ENCODE results near the gene TMEM63C. TPM values are rescaled to one million over a fixed set of nuclear protein-coding genes. Genes with fewer than 3 reads are reported as not detected.

The TMEM63C gene
- total RNA-seq, 1 experiment from 2014 or later = 0.77 TPM

- DNase-seq (ENCODE audit: low spot score) = no peak
Observed at GRCh38 chr14:77222546-77223225, 41.1 kb downstream of the TMEM63C start.

- no peak for DNase-seq (ENCODE audit: low spot score)
Observed at GRCh38 chr14:77224212-77224611, 42.6 kb downstream of the TMEM63C start.

- DNase-seq (ENCODE audit: low spot score) = no peak
Observed at GRCh38 chr14:77225254-77225653, 43.7 kb downstream of the TMEM63C start.

GRCh38 chr14:77225892-77226557 lies 44.4 kb downstream of the TMEM63C start:
- no peak for DNase-seq (ENCODE audit: low spot score)

GRCh38 chr14:77228056-77228455 lies 46.5 kb downstream of the TMEM63C start:
- DNase-seq (ENCODE audit: low spot score) = no peak

GRCh38 chr14:77230914-77231313 lies 49.3 kb downstream of the TMEM63C start:
- no peak for DNase-seq (ENCODE audit: low spot score)

- no peak for DNase-seq (ENCODE audit: low spot score)
Observed at GRCh38 chr14:77231721-77232120, 50.1 kb downstream of the TMEM63C start.

- no peak for DNase-seq (ENCODE audit: low spot score)
Observed at GRCh38 chr14:77236814-77237213, 55.2 kb downstream of the TMEM63C start.

- DNase-seq (ENCODE audit: low spot score) = no peak
Observed at GRCh38 chr14:77238356-77238755, 56.8 kb downstream of the TMEM63C start.

- DNase-seq (ENCODE audit: low spot score) = no peak
Observed at GRCh38 chr14:77238996-77239395, 57.4 kb downstream of the TMEM63C start.

- DNase-seq (ENCODE audit: low spot score) = no peak
Observed at GRCh38 chr14:77239412-77239811, 57.8 kb downstream of the TMEM63C start.

GRCh38 chr14:77240336-77240915 lies 58.8 kb downstream of the TMEM63C start:
- no peak for DNase-seq (ENCODE audit: low spot score)

GRCh38 chr14:77241955-77242354 lies 60.4 kb downstream of the TMEM63C start:
- DNase-seq (ENCODE audit: low spot score) = no peak

- no peak for DNase-seq (ENCODE audit: low spot score)
Observed at GRCh38 chr14:77242752-77243151, 61.2 kb downstream of the TMEM63C start.

GRCh38 chr14:77243853-77244252 lies 62.3 kb downstream of the TMEM63C start:
- DNase-seq (ENCODE audit: low spot score) = no peak

GRCh38 chr14:77245820-77246219 lies 64.2 kb downstream of the TMEM63C start:
- no peak for DNase-seq (ENCODE audit: low spot score)

- DNase-seq (ENCODE audit: low spot score) = no peak
Observed at GRCh38 chr14:77246784-77247183, 65.2 kb downstream of the TMEM63C start.

- no peak for DNase-seq (ENCODE audit: low spot score)
Observed at GRCh38 chr14:77248666-77249065, 67.1 kb downstream of the TMEM63C start.

GRCh38 chr14:77249286-77249685 lies 67.7 kb downstream of the TMEM63C start:
- DNase-seq (ENCODE audit: low spot score) = no peak

- no peak for DNase-seq (ENCODE audit: low spot score)
Observed at GRCh38 chr14:77250927-77251326, 69.3 kb downstream of the TMEM63C start.

GRCh38 chr14:77251870-77252269 lies 70.3 kb downstream of the TMEM63C start:
- no peak for DNase-seq (ENCODE audit: low spot score)

GRCh38 chr14:77253333-77254190 lies 72.0 kb downstream of the TMEM63C start:
- no peak for DNase-seq (ENCODE audit: low spot score)

Data from H4 (cell line).